ENCODE measurements around the gene PPFIBP1.
"Not testable (repeated sequence)": the region's sequence is repeated elsewhere in the genome, so short reads cannot be mapped to it uniquely, and the experiment has no call there.

PPFIBP1 gene

DNA sequence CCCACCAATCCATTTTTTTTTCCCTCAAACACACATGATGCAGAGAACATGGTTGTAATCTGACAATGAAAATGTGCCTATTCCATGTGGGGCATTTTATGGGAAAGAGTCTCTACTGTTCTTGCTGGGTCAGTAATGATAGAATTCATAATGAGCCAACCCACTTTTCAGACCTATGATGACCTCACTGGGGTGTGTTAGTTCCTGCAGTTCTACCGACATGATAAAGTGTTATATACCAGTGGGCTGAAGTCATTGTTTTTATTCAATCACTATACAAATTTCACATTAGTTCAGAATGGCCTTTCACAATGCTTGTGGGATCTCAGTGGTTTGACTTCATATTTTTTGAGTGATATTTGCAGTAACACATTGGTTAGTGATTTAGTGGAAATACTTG lies 47.5 kb downstream of the PPFIBP1 start:
- no peak for DNase-seq

DNA sequence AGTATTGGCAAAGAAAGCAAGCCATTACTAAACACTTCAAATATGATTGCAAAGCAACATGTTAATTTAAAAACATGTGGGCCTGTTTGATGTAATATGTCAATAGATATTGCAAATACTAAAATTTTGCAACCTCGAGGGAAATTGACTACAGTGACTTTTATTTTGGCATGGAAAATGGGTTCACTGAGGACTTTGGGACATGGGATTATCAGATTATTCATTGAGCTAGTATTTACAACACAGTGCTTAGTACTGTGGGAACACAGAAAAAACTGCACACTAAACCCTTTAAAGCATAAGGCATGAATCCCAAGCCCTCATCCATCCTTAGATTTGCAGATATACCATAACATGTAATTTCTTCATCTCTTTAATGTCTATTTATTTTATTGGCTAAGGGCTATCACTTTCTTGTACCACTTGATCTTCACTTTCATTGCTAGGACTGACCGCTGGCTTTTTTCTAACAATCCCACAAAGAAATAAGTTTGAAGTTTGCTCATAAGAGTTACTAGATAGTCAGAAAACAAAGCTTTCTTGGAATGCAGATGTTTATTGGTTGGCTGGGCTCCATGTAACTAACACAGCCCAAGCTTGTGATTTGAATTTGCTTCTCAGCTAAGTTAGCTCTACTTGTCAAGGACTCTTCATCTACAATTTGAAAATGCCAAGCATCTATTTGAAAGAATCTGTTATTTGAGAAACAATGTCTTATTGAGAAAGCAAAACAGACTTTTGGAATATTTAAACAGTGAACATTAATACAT lies 48.7 kb downstream of the PPFIBP1 start:
- DNase-seq = no peak

DNA sequence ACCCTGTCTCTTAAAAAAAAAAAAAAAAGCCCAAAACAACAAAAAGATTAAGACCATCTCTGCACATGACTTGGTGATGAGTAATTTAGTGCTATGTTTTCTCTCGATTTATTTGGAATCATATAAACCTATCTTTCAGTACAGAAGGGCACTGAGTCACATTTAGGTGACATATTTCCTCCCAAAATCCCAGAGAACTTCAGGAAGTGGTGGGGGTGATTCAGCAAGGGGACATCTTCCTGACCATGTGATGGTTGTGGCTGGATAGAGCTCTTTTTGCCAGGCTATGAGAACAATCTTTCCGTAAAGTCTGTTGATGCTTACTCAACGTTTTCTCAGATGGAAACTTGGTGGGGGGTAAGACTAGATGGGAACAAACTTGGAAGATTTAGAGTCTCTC lies 50.0 kb downstream of the PPFIBP1 start:
- no peak for DNase-seq

DNA sequence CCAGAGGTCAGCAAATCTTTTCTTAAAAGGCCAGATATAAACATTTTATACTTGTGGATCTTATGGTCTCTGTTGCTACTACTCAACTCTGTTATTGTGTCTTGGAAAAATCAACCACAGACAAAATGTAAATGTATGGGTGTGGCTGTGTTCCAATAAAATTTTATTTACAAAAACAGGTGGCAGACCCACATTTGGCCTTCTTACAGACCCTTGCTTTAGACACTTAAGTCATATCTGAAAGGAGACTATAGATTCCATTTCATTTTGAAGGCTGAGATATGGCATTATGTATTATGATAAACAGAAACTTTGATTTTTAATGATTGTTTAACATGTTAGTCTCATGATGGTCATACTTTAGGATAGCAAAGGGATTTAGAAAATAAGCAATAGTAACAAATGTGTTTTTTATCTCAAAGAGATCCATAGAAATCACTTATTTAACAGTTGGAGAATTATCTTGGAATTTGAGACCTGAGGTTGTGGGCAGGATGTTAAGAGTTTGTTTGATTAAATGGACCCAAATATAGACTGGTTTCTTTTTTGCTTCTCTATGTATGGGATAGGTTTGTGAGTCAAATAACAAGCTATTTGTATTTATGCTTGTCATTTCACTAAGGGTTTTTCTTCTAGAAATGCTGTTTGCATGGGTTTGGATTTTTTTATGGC lies 51.2 kb downstream of the PPFIBP1 start:
- no peak for DNase-seq

DNA sequence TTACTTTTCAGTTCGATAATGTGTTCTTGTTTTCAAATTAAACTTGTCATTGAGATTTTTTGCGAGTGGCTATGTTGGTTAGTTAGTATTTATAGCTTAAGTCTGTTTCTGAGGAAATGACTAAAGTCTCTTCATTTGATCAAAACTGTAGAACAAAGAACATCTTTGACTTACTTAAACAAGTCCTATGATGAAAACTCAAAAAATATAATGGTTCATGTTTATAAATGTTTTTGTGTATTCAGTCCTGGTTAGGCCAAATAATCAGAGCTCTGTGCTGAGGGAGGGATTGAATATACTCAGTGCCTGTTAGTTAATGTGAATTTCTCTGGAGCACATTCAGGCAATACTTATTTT lies 51.7 kb downstream of the PPFIBP1 start:
- DNase-seq = no peak

DNA sequence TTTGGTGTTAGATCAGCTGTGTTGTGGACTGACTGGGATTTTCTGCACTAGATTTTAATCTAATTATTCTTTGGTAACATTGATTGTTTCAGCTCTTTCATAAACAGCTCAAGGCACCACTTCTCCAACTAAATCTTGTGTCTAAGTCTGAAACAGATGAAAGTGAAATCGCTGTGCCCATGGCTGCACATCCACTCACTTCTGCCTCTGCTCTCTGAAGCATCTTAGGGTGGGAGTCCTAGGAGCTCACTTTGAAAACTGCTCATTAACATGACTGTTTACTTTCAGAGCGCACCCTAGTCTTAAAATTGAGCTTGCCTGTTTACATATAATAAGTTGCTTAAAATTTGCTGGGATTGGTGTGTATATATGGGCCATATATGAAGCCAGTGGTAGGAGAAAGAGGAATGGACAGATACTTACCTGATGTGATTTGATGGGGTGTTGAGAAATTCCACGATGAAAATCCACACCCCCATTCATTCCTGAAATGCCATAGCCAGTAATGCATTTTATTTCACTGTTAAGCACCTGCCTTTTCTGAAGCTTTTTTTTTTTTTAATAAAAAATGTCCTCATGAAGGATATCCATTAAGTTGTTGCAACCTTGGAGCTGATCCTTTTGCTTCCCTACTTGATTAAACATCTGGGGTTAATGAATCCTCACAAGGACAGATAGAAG lies 52.8 kb downstream of the PPFIBP1 start:
- no peak for DNase-seq

DNA sequence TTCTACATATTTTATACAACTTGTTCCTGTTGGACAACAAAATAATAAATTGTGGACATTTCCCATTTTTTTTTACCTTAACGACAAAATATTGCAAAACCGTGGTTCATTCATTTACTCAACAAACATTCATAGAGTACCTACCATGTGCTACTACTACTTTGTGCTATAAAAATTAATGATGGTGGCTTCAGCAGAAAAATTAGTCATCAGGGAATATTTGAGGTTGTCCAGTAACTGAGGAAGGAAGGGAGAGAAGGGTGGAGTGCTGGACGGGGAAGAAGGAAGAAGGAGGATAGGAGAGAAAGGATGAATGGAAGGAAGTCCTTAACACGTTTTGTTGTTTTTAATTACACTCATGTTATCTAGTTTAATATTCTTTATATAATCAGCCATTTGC lies 53.7 kb downstream of the PPFIBP1 start:
- no peak for DNase-seq

DNA sequence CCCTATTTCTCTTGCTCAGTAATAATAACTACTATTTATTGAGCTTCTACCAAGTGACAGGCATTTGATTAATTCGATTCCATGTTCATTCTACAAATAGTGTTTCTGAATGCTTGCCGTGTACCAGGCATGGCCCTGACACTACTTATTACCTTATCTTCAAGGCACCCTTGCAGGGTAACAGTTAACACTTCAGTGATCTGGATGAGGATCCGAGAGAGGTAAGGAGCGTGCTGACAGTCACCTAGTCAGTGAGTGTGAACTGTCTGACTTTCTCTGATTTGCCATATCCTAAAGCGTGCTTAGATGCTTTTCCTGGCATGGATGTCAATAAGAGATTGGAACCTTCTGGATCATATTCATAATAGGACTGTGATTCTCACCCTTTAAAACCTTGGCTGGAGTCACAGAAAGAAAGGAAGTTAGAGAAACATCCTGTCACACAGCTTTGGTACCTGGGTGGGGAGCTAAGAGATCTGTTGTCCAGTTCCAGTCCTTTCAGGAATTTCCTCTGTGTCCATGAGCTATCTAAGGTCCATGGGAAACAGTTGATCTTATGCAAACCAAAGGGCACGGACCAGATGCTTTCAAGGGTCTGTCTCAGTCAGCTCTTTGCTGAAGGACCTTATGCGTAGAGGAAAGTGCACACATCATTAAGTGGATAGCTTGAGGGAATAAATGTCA lies 54.8 kb downstream of the PPFIBP1 start:
- DNase-seq = no peak

DNA sequence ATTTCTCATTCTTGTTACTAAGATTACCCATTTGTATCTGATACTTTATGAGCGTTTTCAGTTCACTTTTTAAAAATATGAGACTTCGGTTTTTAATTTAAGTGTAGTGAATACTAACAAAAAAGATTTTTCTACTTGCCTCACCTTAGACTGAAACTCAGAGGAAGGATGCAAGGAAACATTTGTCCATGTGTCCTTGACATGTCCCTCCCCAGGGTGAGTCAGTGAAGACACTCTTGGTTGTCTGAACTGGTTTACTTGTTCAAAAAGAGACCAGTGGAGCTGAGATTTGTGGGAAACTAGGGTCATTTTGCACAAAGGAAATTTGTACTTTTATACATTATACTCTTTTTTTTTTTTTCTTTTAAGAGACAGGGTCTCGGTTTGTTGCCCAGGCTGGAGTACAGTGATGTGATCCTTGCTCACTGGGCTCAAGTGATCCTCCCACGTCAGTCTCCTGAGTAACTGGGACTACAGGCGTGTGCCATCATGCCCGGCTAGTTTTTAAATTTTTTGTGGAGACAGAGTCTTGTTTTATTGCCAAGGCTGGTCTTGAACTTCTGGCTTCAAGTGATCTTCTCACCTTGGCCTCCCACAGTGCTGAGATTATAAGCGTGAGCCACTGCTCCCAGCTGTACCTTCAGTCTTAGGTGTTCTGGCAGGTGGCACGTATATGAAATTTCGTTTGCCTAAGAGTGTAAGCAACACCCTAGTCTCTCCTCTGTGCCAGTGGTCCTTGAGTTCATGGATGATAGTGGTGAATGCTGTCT lies 56.7 kb downstream of the PPFIBP1 start:
- no peak for DNase-seq

DNA sequence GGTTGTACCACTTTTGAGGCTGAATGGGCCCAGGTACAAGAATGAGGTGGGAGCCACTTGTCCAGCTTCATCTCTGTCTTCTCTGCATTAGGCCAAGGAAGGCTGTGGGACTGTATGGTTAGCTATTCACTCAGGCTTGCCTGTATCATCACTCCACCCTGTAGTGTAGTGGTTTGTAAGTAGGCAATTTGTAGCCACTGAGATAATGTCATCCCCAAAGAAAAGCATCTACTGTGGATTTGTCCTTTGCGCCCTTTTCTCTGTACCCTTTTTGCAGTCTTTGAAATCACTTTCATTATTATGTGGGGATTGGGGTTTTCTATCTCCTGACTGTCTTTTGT lies 57.3 kb downstream of the PPFIBP1 start:
- DNase-seq = not testable (repeated sequence)

DNA sequence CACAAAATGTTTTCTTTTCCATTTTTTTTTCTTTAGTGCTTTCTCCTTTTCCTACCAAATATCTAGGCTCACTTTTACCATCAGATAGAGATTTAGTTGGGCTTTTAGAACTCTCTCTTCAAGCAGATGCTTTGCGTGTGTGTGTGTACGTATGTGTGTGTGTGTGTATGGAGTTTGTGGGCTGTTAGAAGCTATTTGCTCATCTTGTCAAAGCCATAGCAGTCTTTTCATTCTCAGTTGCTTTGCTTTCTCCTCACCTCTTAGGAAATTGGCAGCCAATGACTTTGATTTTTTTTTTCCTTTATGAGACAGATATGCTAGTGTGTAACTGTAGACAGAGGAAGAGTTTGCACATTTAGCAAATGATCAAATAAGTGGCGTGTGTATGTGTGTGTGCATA lies 57.8 kb downstream of the PPFIBP1 start:
- DNase-seq = not testable (repeated sequence)

DNA sequence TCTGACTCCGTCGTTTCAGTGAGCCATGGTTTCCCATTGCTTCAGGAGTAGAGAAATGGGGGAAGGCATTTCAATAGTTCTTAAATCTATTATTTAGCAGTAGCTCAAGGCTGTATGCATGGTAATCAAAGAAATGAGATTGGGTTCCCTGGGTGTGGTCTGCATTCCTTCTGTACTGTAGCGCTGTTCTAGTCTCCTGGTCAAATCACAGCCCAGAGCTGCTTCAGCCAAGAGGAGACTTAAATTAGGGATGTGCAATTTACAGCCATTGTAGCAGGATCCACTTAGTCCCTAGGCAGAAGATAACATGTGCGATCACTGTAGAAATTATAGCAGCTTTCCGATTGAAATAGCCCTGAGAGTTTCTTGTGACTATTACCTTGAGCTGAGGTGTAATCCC lies 58.4 kb downstream of the PPFIBP1 start:
- DNase-seq = not testable (repeated sequence)

DNA sequence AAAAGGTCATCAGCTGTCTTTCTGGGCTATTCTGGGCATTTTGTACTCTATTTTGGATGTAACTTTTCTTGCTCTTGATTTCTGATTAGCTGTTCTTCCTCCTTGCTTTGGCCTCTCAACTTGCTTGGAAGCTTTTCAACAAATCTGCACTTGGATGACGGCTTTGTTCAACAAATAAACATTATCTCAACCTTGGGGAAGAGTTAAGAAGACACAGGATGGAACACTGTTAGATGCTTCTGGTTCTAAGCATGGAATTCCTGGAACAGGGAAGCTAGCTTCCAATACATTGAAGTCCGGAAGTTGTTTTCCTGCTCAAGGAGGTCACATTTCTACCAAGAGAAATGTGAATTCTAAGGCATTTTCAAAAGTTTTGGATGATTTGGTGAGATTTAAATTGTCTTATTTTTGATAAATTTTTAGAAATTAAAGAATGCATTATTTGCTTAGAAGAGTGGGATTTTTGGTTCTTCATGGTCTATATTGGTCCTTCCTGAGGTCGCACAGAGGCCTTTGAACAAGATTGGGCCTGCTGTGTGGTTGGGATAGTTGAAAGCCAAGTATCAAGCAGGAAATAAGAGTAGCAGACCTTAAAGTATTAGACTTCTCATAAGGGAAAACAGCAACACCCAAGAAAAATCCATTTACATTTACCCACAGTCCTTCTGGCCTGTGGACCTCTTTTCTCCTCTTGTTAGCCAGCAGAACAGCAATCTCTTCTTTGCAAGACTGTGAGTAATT lies 59.2 kb downstream of the PPFIBP1 start:
- no peak for DNase-seq

DNA sequence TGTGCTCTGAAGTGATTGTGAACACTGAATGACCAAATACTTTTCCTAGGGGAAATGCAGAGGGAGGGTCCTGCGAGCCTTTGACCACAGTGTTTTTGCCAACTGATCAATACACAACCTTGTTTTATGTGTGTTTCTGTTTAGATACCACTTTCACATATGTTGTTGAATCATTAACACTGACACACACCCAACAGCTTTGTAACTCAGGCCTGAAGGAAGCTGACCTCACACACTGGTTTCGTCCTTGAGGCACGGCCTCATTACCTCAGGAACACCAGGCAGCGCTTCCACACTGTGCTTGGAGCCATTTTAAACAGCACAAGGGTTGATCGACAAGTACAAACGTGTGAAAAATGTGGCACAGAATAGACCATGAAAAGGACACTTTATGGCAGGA lies 60.0 kb downstream of the PPFIBP1 start:
- DNase-seq = no peak

DNA sequence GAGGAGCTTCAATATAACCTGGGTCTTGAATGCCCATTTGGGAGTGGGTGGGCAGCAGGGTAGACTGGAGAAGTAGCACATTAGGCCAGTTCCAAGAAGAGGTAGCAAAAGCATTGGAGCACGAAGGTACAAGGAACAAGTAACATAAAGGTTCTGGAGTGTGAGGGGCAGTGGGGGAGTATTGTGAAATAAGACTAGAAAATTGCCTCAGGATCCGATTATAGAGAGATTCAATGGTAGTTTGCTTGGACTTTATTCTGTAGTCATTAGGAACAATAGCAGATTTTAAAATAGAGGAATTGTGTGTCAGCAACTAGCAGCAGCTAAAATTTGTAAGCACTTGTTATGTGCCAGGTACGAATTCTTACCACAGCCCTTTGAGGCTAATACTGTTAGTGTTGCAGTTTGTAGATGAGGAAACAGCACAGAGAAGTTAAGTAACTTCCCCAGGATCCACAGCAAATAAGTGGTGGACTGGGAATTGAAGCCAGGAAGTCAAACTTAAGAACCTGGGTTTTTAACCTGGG lies 61.8 kb downstream of the PPFIBP1 start:
- no peak for DNase-seq

DNA sequence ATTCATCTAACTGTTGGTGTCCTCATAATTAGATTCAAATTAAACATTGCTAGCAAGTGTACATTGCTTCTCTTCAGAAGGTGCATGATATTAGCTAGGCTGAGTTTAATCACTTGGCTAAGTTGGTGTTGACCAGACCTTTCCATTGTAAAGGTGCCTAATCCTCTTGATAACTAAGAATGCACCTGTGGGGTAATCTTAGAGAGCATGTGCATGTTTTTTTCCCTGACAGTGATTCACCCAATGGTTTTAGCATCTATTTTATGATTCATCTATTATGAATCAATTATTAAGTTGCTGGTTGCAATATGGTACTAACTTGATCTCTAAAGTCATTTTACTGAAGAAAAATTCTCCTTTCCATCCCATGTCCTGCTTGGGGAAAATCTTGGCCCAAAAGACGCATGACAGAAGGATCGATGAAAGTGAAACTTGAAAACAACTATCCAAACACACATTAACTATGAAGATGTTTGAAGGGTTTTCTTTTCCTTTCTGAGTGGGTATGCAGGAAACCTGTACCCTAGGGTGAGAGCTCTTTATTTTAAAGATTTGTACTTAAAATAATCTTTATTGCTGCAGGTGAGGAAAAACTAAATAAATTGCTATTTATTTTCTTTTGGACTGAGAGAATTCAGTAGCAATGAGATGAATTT lies 64.2 kb downstream of the PPFIBP1 start:
- DNase-seq = not testable (repeated sequence)

DNA sequence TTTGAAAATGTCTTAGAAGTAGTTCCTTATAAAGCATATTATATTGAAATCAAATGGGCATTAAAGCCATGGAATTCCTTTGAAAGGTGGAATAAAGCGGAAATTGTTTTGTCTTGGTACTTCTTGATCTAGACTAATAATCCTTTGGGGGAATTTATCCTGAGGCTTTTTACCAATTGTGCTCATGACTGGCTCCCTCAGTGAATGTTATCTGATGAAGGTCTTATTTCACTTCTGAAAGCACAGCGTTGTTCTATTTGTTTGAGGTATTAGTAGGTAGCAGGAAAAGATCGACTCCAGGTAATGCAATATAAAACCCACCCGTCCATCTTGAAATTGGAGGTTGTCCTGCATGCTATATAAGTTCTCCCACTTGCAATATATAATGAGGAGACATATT lies 64.8 kb downstream of the PPFIBP1 start:
- no peak for DNase-seq

DNA sequence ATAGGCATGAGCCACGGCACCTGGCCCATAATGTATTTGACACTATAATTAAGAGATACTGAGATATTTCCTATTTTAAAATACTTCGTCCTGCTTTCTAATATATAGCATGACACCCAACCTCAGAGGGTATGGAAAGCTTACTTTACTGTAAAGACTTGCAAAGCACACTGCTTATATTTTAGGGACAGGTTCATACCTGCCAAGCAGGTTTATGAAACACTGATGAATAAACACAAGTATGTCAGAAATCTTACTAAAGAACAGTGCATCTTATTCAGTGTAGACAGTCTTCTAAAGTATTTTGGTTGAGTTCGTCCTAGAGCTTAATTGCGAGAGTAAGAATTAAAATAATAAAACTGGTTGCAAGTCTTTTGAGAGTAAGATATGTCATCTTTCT lies 65.4 kb downstream of the PPFIBP1 start:
- DNase-seq = no peak

DNA sequence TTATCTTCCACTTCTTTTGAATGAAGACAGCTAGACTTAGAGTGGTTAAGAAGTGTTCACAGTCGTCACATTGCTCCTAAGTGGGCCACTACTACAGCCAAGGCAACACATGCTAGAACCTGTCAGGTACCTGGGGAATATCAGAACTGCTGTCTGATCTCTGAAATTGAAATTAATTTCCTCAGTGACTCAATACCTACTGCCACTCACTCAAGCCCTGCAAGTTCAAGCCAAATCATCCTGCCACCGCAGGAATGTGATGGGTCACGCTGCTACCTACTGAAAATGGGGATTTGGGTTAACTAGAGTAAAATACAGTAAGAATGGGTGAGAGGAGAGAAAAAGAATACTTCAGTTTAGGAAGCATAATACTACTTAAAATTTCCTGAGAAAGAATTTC lies 67.7 kb downstream of the PPFIBP1 start:
- DNase-seq = not testable (repeated sequence)

DNA sequence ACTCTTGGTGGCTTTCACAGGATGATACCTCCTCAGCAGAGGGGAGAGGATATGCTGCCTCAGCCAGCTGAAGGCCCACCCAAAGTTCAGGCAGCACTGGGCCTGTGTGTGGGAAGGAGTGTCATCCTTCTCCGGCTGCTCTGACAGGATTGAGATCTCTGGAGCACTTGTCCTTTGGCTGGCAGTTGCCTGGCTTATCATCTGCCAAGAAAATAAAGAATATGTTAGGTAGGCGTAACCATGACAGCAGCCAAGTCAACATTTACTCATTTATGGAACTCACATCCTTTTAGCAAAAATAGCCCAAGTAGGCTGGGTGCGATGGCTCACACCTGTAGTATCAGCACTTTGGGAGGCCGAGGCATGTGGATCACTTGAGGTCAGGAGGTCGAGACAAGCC lies 68.5 kb downstream of the PPFIBP1 start:
- DNase-seq = no peak

DNA sequence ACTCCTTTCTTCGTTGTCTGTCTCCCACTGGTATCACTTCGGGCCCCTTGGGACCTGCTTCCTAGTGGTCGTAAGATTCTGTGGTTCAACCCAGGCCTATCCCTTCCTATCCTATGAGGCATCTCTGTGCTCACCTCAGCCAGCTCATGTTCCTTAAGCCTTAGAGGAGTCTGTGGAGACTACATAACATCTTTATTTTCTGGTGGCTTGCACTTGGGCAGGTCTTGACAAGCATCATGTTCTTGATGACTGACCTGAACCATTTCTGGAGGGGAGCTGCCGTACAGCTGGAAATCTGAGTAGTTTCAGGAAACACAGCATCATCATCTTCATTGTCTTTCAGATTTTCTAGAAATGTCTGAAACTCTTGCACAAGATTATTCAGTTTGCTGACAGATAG lies 69.3 kb downstream of the PPFIBP1 start:
- DNase-seq = no peak

Measured in hippocampal formation (tissue), 2 donors.